ENCODE measurements around the gene CUL9.
A peak's percentile ranks its signal among the peaks of the same experiment; 100 is the strongest.

The CUL9 gene

DNA sequence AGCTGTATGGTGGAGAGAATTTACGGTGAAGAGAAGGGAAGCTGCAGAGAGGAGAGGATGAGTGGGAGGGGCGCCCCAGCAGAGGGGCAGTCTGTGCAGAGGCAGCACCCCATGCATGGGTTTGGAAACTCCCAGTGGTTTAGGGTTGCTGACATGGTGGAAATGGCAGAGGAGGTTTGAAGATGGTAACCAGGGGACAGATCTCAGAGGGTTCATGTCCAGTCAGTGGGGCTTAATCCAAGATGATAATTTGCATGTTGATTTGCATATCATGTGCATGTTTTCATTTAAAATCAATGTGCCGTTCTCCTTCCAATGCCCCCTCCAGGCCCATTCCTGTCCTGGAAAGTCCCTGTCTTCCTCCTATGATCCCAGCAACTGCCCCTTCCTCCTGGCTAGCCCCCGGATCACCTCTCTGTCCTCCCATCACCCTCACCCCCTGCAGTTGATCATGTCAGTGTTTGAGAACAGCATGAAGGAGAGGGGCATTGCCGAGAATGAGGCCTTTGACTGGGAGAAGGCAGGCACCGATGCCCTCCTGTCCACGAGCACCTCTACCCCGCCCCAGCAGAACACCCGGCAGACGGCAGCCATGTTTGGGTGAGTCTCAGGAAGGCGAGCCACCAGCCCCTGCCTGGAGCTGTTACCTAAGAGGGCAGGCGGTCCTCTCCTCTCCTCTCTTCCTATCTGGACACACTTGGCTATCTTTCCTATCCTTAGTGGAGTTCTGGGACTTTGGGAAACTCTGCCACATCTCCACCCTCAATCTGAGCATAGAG, 75.6 kb downstream of the CUL9 start:
- no peak for DNase-seq (ENCODE audit: low spot score)

DNA sequence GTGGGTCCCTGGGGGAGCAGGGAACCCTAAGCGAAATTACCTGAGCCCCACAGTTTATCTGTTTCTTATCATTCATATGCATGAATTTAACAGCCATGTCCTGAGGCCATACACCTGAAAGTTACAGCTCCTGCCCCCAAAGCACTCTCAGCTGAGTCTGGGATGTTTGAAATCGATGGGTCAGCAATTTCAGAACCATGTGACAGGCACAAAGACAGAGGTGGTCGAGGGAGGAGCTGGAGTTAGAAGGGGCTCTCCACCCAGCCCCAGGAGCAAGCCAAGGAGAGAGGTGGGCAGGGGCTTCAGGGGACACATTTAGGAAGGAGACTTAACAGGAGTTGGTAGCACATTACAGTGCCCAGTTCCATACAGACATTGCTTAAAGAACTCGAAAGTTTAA, 76.2 kb downstream of the CUL9 start:
- DNase-seq (ENCODE audit: low spot score): no peak

DNA sequence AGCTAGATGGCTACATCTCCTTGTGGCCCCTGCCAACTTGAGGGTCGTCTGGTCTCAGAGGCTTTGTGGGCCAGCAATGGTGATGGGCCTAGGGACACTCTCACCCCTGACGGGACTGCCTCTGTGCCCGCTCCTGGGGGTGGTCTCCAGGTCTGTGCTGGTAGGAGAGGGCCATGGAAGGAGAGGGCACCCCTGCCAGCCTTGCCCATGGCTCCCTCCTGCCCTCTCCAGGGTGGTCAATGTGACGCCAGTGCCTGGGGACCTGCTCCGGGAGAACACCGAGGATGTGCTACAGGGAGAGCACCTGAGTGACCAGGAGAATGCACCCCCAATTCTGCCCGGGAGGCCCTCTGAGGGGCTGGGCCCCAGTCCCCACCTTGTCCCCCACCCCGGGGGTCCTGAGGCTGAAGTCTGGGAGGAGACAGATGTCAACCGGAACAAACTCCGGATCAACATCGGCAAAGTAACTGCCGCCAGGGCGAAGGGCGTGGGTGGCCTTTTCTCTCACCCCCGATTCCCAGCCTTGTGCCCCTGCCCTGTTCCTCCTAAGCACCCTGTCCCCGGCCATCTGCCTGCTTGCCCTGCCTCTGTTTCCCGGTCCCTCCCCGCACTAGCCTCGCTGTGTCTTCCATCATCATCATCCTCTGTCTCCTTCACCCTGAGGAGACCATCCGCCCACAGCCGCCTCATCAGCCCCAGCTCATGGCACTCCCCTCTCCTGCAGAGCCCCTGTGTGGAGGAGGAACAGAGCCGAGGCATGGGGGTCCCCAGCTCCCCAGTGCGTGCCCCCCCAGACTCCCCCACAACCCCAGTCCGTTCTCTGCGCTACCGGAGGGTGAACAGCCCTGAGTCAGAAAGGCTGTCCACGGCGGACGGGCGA, 77.1 kb downstream of the CUL9 start:
- DNase-seq (ENCODE audit: low spot score): no peak

- DNase-seq (ENCODE audit: low spot score): no peak
Measured at GRCh38 chr6:43260791-43261190, 78.8 kb downstream of the CUL9 start.

GRCh38 chr6:43261198-43261597, 79.2 kb downstream of the CUL9 start:
- DNase-seq (ENCODE audit: low spot score): no peak

DNA sequence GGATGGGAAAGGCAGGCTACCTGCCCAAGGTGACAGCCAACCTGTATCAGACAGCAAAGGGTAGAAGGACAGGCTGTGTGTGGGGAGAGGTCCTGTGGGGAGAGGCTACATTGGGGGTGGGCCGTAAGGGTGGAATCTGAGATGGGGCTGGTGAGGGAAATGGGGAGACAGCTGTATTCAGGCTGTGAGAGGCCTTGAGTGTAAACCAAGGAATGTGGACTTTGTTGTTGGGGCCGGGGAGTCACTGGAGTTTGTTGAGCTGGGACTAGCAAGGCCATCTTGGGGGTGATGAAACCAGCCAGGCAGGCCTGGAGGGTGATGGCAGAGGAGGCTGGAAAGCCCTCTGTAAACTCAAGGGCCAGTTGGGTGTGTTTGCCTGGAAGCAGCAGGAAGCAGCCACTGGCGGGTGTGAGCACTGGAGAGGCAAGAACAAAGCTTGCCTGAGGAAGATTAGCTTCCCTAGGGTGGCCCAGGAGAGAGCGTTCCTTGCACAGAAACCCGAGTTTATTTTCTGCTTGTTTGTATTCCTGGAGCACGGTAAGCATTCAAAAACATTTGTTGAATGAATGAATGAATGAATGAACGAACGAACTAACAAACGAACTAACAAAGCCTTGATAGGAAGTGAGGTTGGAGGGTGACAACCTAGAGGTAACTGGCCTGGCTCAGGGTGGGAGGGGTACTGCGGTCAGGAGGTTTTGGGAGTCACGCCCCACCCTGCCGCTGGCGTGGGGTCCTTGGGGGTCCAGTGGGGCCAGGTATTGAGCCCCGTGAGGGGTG, 80.2 kb downstream of the CUL9 start:
- DNase-seq (ENCODE audit: low spot score): no peak

GRCh38 chr6:43262780-43263313, 80.9 kb downstream of the CUL9 start:
- no peak for DNase-seq (ENCODE audit: low spot score)

- peak; percentile 94 for DNase-seq (ENCODE audit: low spot score)
Measured at GRCh38 chr6:43263314-43264178, 81.5 kb downstream of the CUL9 start.

GRCh38 chr6:43264599-43265145, 82.7 kb downstream of the CUL9 start:
- no peak for DNase-seq (ENCODE audit: low spot score)

DNA sequence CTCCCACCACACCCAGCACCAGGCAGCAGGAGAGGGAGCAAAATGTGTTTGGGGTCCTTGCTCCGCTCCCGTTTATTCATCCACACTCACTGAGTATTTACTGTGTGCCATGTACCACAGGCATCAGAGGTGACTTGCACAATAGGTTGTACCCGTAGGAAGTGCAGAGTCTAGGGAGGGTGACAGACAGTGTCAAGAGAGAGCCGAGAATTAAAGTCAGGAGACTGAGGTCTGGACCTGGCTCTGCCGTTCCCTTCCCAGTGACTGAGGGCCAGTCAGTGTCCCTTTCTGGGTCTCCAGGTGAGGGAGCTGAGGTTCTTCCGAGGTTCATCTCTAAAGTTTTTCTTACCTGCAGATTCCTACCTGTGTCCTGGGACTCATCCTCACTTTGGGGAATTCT, 83.6 kb downstream of the CUL9 start:
- DNase-seq (ENCODE audit: low spot score): no peak

- DNase-seq (ENCODE audit: low spot score): no peak
Measured at GRCh38 chr6:43267619-43268354, 85.8 kb downstream of the CUL9 start.

GRCh38 chr6:43268355-43268700, 86.3 kb downstream of the CUL9 start:
- DNase-seq (ENCODE audit: low spot score): no peak

DNA sequence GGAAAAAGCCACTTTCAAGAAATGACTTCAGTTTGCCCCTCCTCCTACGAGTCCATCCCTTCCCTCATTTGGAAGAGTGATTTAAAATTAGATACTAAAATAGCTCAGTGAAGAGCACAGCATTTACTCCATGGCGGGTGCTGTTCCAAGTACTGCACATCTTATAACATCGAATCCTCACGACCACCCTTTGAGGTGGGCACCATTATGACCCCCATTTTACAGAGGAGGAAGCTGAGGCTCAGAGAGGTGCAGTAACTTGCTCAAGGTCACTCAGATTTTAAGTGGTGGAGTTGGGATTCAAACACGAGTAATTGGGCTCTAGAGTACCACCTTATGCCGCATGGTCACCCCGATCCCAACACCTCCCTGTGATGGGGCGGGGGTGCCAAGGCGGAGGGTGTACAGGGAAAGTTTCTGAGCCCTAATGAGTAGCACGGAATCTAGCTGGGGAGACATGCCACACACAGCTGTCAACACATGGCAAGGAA, 86.8 kb downstream of the CUL9 start:
- no peak for DNase-seq (ENCODE audit: low spot score)

- DNase-seq (ENCODE audit: low spot score): peak; percentile 59
Measured at GRCh38 chr6:43269273-43270007, 87.4 kb downstream of the CUL9 start.

DNA sequence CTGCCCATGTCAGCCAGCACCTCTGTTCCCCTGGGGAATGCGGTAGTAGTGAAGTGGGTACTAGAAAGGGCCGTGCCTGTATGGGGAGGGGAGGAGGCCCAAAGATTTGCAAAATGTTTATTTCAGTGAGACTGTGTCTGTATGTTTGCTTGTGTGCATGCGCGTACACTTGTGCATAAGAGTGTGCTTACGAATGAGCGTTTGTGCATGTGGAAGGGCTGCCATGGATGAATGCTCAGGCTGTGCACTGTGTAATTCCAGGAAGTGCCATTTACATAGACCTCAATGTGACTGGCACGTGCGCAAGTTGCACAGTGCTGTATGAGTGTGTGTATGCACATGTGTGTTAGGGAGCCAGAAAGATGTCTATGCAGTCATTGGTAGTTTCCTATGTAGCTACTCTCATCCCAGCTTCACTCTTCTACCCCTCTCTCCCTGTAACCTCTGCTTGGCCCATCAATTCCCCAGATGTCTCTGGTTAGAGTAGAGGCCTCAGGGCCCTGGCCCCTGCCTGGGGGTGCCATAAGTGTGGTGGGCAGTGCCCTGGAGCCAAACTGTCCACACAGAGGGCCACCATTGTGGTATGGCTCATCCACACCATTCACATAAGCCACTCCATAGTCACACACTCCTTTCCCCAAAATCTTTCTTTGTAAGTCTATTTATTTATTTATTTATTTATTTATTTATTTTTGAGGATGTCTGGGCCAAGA, 89.3 kb downstream of the CUL9 start:
- no peak for DNase-seq (ENCODE audit: low spot score)

- no peak for DNase-seq (ENCODE audit: low spot score)
Measured at GRCh38 chr6:43271944-43272343, 89.9 kb downstream of the CUL9 start.

DNA sequence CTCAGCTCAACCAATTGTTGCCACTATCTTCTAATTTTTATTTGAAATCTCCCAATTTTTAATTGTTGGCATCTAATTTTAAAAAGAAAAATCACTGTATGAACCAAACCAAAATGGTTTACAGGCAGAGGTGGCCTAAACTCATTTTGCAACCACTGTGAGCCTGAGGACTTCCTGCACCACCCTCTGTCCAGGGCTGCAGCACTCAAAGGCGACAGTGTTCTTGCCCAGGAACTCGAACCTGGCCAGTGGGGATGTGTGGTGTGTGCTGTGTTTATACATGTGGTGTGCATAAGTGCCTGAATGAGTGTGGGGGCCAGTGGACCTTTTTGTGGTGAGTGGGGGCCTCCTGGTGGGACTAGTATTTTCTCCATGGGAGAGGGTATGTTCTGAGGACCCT, 91.7 kb downstream of the CUL9 start:
- DNase-seq (ENCODE audit: low spot score): no peak
